SKM-1 treated with dmso at 0.1 percent for 144 hours (cell line): Measurements from ENCODE around the gene ST6GALNAC3.
A peak's percentile ranks its signal among the peaks of the same experiment; 100 is the strongest.
"Not testable (repeated sequence)": the region's sequence is repeated elsewhere in the genome, so short reads cannot be mapped to it uniquely, and the experiment has no call there.

Source experiments
- DNase-seq: peaks from one replicate; lab custom pipeline; 2025; ENCODE audit not compliant: unreplicated experiment; lab: John Stamatoyannopoulos, UW

ST6GALNAC3 gene

GRCh38 chr1:76330991-76331603 is 256.6 kb downstream of the ST6GALNAC3 start:
- DNase-seq: peak; percentile 42

GRCh38 chr1:76335882-76336281 is 261.3 kb downstream of the ST6GALNAC3 start:
- no peak for DNase-seq

GRCh38 chr1:76336931-76337371 is 262.4 kb downstream of the ST6GALNAC3 start:
- DNase-seq: no peak

GRCh38 chr1:76337542-76338219 is 263.1 kb downstream of the ST6GALNAC3 start:
- no peak for DNase-seq

- no peak for DNase-seq
Measured at GRCh38 chr1:76340056-76340455, 265.5 kb downstream of the ST6GALNAC3 start.

- not testable (repeated sequence) for DNase-seq
Measured at GRCh38 chr1:76341816-76342215, 267.3 kb downstream of the ST6GALNAC3 start.

- DNase-seq: no peak
Measured at GRCh38 chr1:76343356-76343755, 268.8 kb downstream of the ST6GALNAC3 start.

- no peak for DNase-seq
Measured at GRCh38 chr1:76351655-76352054, 277.1 kb downstream of the ST6GALNAC3 start.

- DNase-seq: no peak
Measured at GRCh38 chr1:76352741-76353435, 278.3 kb downstream of the ST6GALNAC3 start.

- DNase-seq: no peak
Measured at GRCh38 chr1:76354236-76354635, 279.7 kb downstream of the ST6GALNAC3 start.

- DNase-seq: no peak
Measured at GRCh38 chr1:76366726-76367125, 292.2 kb downstream of the ST6GALNAC3 start.

- no peak for DNase-seq
Measured at GRCh38 chr1:76371941-76372340, 297.4 kb downstream of the ST6GALNAC3 start.

GRCh38 chr1:76374086-76374485 is 299.5 kb downstream of the ST6GALNAC3 start:
- no peak for DNase-seq

- no peak for DNase-seq
Measured at GRCh38 chr1:76377247-76377646, 302.7 kb downstream of the ST6GALNAC3 start.

- DNase-seq: no peak
Measured at GRCh38 chr1:76379506-76379905, 305.0 kb downstream of the ST6GALNAC3 start.

GRCh38 chr1:76381450-76382097 is 307.0 kb downstream of the ST6GALNAC3 start:
- DNase-seq: no peak

GRCh38 chr1:76388261-76388660 is 313.7 kb downstream of the ST6GALNAC3 start:
- no peak for DNase-seq

GRCh38 chr1:76390456-76390855 is 315.9 kb downstream of the ST6GALNAC3 start:
- no peak for DNase-seq

GRCh38 chr1:76395059-76395458 is 320.5 kb downstream of the ST6GALNAC3 start:
- no peak for DNase-seq

GRCh38 chr1:76402128-76402527 is 327.6 kb downstream of the ST6GALNAC3 start:
- DNase-seq: no peak

GRCh38 chr1:76408303-76408702 is 333.8 kb downstream of the ST6GALNAC3 start:
- no peak for DNase-seq

GRCh38 chr1:76410499-76410898 is 336.0 kb downstream of the ST6GALNAC3 start:
- DNase-seq: no peak
